ENCODE data around the gene BANF2. TPM values are rescaled to one million over a fixed set of nuclear protein-coding genes. Genes with fewer than 3 reads are reported as not detected.

Gene BANF2
- total and polyA plus RNA-seq, 2 of the 8 experiments (the other 6 are each of a cell fraction or from before 2014, with no cell fraction given): not detected

DNA sequence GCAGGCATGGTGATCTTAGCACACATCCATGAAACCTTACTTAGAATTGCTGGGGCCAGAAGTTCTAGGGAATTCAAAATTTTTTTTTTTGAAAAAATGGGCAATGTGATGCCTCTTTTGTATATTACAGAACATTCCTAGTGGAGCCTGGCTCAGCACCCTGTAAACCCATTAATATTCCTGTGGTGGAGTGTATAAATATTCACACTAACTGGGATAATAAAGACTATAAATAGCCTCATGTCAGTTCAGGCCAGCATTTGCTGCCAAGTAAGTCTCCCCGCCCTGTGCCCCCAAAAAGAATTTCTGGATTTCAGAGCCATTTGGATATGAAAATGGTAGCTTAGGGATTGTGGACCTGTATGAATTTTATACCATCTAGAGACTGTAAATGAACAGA is 14.8 kb downstream of the BANF2 start:
- Histone ChIP-seq H3K27ac (ENCODE audit: low read depth, low read length) (no peak overlapping the region), H3K14ac (ENCODE audit: insufficient read length) (no peak overlapping the region), H2AK5ac (ENCODE audit: low read depth, low read length) (no peak overlapping the region), H3K9me3 (ENCODE audit: insufficient read depth in 2 of 2, low read depth in 1 of 2, low read length in 1 of 2) (no peaks in the 10 kb centered on the region), H3K79me1 (ENCODE audit: low read depth, low read length) (no peaks in the 10 kb centered on the region), H3K9ac (replicated peaks in 1 of 4; ENCODE audit: extremely low read depth in 1 of 4, low read depth in 3 of 4, low read length in 3 of 4) (no peak overlapping the region), H2BK120ac (replicated peaks; ENCODE audit: low read depth, low read length) (no peak overlapping the region), H3K23ac (ENCODE audit: insufficient read length) (no peak overlapping the region), H2BK12ac (ENCODE audit: low read depth, low read length) (no peak overlapping the region), H2BK15ac (ENCODE audit: low read length) (no peak overlapping the region), H3K18ac (ENCODE audit: extremely low read depth, low read length) (no peak overlapping the region), H3K79me2 (ENCODE audit: control insufficient read depth in 1 of 2, insufficient read depth in 2 of 2, low read length in 2 of 2) (no peaks in the 10 kb centered on the region), H2AFZ (ENCODE audit: low read length) (no peak overlapping the region), H4K91ac (replicated peaks; ENCODE audit: insufficient read length, low read length) (no peak overlapping the region), H3K4me1 (replicated peaks in 1 of 4; ENCODE audit: control insufficient read depth in 3 of 4, insufficient read depth in 4 of 4, low read length in 3 of 4) (peaks cover 2 to 12% (median 7%) of the 10 kb centered on the region in 4 experiments), H3K27me3 (replicated peaks in 1 of 4; ENCODE audit: control insufficient read depth in 3 of 4, extremely low read depth in 1 of 4, insufficient read depth in 3 of 4, low read length in 3 of 4) (no peaks in the 10 kb centered on the region), H2BK5ac (ENCODE audit: low read depth, low read length) (no peak overlapping the region), H4K20me1 (replicated peaks in 1 of 2; ENCODE audit: control insufficient read depth in 1 of 2, insufficient read depth in 2 of 2, low read length in 2 of 2) (no peaks in the 10 kb centered on the region), H3K4ac (replicated peaks; ENCODE audit: insufficient read length, low read depth, low read length) (no peak overlapping the region), H3K36me3 (ENCODE audit: control insufficient read depth in 2 of 4, insufficient read depth in 4 of 4, low read length in 3 of 4) (no peaks in the 10 kb centered on the region), H4K8ac (ENCODE audit: extremely low read depth, insufficient read depth, low read length) (no peak overlapping the region), H3K56ac (replicated peaks; ENCODE audit: insufficient read length, low read depth, low read length) (no peak overlapping the region), H4K5ac (ENCODE audit: insufficient read length, low read depth, low read length) (no peak overlapping the region), H3K4me2 (ENCODE audit: insufficient read depth in 1 of 2, low read depth in 2 of 2, low read length in 2 of 2) (no peak overlapping the region), H2BK20ac (ENCODE audit: low read length) (no peak overlapping the region), H3K4me3 (ENCODE audit: extremely low read depth in 1 of 4, insufficient read depth in 2 of 4, low read depth in 3 of 4, low read length in 4 of 4) (no peak overlapping the region), H3K23me2 (ENCODE audit: low read depth, low read length) (no peaks in the 10 kb centered on the region)
- 94% methylated on average over 1 of the region's 1 CpG; no CpG with 5 or more reads in 1 of the 2 experiments for WGBS, 2 experiments (ENCODE audit: extremely low coverage in 1 of 2, insufficient coverage in 1 of 2, insufficient read length in 1 of 2, insufficient replicate concordance in 2 of 2, low coverage in 1 of 2, low lambda C conversion rate in 2 of 2, missing lambda C conversion rate in 1 of 2)
- ChIA-PET POLR2A (ENCODE audit: partially characterized antibody) (no interaction called here), CTCF (ENCODE audit: partially characterized antibody) (interaction anchor here (0.6 to 1.1 kb wide), 5 partner anchors 32 to 503 kb away, joined by 3 to 4 read pairs (median 3); partner anchors contain the start of gene RRBP1)
- TF ChIP-seq JUND (IDR thresholded peaks at IDR 0.05; ENCODE audit: low read length) (no peak), KDM4A (IDR thresholded peaks at IDR 0.05; ENCODE audit: low read depth, low read length, severe bottlenecking) (no peak), YY1 (IDR thresholded peaks at IDR 0.05; ENCODE audit: low read depth, low read length) (no peak), SRF (IDR thresholded peaks at IDR 0.05; ENCODE audit: low read depth, low read length) (no peak), BRCA1 (IDR thresholded peaks at IDR 0.05; ENCODE audit: low read depth, low read length) (no peak), RBBP5 (IDR thresholded peaks at IDR 0.05; ENCODE audit: borderline replicate concordance, low read depth, low read length) (no peak), SP2 (IDR thresholded peaks at IDR 0.05; ENCODE audit: low read length) (no peak)
- TF ChIP-seq, protein P1, sequence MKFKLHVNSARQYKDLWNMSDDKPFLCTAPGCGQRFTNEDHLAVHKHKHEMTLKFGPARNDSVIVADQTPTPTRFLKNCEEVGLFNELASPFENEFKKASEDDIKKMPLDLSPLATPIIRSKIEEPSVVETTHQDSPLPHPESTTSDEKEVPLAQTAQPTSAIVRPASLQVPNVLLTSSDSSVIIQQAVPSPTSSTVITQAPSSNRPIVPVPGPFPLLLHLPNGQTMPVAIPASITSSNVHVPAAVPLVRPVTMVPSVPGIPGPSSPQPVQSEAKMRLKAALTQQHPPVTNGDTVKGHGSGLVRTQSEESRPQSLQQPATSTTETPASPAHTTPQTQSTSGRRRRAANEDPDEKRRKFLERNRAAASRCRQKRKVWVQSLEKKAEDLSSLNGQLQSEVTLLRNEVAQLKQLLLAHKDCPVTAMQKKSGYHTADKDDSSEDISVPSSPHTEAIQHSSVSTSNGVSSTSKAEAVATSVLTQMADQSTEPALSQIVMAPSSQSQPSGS (IDR thresholded peaks at IDR 0.05; ENCODE audit: low read length): no peak
- DNase-seq (ENCODE audit: low read depth in 1 of 2, low spot score in 2 of 2): no peak
- no peak for FAIRE-seq
